ENCODE results near the gene HJV. TPM values are rescaled to one million over a fixed set of nuclear protein-coding genes. Genes with fewer than 3 reads are reported as not detected.

The HJV gene
- total and polyA plus RNA-seq, 7 donors: 38.1 to 354 (median 312) TPM

DNA sequence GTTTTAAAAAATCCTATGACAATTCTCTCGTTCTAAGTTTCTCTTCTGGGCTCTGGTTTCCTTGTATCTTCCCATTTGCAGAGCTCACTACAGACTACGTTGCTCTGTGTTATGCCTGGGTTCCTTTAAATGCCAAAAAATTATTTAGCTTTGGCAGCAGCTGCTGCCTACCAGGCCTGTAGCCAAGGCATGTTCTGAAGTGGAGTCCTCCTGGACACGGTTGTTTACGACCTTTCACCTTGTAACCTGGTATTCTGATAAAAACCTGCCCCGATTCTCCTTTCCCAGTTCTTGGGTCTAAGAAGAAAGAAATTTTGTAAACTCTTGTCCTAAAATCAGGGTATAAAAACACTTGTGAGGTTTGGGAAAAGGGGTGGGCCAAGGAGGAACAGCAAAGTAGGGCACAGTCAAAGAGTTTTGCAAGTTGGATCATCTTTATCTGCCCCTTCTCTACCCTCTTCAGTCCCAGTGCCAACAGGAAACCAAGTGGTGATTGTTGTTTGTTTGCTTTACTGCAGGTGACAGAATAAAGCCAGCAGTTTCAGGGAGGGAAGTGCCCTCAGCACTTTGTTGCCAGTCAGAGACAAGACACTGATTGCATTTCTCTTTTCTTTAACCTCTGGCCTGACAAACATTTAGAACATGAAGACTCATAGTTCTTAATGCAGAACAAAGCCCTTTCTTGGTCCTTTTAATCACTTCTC is 22.1 kb downstream of the HJV start:
- Histone ChIP-seq H3K4me1 (peaks cover 25% of the 10 kb centered on the region), H3K27ac (peak overlapping the region; percentile 98), H3K36me3 (ENCODE audit: insufficient read depth in 1 of 2, low read depth in 1 of 2) (peaks cover 12 to 18% of the 10 kb centered on the region in 2 donors), H3K27me3 (ENCODE audit: insufficient read depth in 3 of 3, low read length in 2 of 3) (no peaks in the 10 kb centered on the region), H3K9me3 (no peaks in the 10 kb centered on the region), H3K4me3 (peak overlapping the region; percentile 80)
- peak in 1 of 2 donors; percentile 78 for DNase-seq
- TF ChIP-seq, protein P1, sequence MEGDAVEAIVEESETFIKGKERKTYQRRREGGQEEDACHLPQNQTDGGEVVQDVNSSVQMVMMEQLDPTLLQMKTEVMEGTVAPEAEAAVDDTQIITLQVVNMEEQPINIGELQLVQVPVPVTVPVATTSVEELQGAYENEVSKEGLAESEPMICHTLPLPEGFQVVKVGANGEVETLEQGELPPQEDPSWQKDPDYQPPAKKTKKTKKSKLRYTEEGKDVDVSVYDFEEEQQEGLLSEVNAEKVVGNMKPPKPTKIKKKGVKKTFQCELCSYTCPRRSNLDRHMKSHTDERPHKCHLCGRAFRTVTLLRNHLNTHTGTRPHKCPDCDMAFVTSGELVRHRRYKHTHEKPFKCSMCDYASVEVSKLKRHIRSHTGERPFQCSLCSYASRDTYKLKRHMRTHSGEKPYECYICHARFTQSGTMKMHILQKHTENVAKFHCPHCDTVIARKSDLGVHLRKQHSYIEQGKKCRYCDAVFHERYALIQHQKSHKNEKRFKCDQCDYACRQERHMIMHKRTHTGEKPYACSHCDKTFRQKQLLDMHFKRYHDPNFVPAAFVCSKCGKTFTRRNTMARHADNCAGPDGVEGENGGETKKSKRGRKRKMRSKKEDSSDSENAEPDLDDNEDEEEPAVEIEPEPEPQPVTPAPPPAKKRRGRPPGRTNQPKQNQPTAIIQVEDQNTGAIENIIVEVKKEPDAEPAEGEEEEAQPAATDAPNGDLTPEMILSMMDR (IDR thresholded peaks at IDR 0.05): no peak
- ATAC-seq: peak; percentile 29 to 49 (median 44)
- WGBS, 3 donors: 4 to 6% (median 4%) methylated on average over 5 of the region's 5 CpGs
- intact Hi-C loops (cut with DNase I): loop anchor here in 1 of 2 donors (5.0 kb wide), 1 partner anchor 52 kb away; no protein-coding TSS in a partner anchor

DNA sequence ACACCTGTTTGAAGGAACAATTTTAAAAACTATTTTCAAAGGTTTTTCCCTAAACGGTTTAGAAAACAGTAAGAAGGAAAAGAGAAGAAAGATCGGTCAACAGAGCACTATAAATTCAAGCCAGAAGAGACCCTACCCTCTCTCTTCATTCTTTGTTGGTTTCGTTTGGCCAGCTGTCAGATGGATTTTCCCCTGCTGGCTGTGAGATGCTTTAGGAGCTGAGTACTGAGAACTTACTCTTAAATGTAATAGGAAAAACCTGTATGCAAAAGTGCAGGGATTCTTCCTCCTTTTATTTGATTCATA is 23.9 kb downstream of the HJV start:
- TF ChIP-seq, protein P1 (IDR thresholded peaks at IDR 0.05): no peak
- 0 to 2% (median 1%) methylated on average over 3 of the region's 3 CpGs for WGBS, 3 donors
- peak overlapping the region; percentile 98 for H3K27ac ChIP-seq
- intact Hi-C loops (cut with DNase I): loop anchor here in 1 of 2 donors (2.0 kb wide), 1 partner anchor 15 kb away; no protein-coding TSS in a partner anchor
- ATAC-seq (no peak), DNase-seq (no peak)
- peaks cover 29% of the 10 kb centered on the region for H3K4me1 ChIP-seq
- no peaks in the 10 kb centered on the region for H3K27me3 ChIP-seq (ENCODE audit: insufficient read depth in 3 of 3, low read length in 2 of 3)
- H3K36me3 ChIP-seq (ENCODE audit: insufficient read depth in 1 of 2, low read depth in 1 of 2): peaks cover 24 to 36% of the 10 kb centered on the region in 2 donors
- peak overlapping the region; percentile 80 for H3K4me3 ChIP-seq
- no peaks in the 10 kb centered on the region for H3K9me3 ChIP-seq

DNA sequence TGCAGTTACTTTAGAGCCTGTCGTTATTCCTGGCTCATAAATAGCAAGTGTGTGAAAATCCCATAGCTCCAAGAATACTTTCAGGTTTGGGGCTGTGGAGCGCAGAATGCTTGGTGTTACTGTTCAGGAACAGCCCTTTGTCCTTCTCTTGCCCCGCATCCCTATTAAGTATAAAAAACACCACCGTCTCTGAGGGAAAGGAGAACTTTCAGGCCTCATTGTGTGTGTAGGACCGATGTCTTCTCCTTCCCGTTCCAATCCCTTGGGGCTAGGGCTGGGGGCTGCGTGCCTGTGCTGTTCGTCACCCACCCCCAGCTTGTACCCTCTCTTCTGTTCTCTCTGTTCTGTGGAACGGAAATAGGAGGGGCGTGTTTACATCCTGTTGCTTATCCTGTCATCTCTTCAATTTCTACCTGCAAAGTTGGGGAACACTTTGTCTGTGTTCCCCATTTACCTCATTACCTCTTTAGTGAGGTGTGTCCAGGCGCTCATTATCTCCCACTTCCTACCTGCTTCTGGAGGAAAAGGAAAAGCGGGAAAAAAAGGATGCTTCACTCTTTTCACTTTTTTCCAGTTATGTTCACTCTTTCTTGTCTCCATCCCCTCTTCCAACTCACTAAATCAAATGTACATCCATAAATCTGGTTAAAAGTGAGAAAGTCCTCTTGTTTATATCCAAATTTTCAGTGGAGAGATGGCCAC is 24.4 kb downstream of the HJV start:
- Histone ChIP-seq H3K27ac (peak overlapping the region; percentile 98), H3K4me1 (peaks cover 29% of the 10 kb centered on the region), H3K36me3 (ENCODE audit: insufficient read depth in 1 of 2, low read depth in 1 of 2) (peaks cover 24 to 39% of the 10 kb centered on the region in 2 donors), H3K27me3 (ENCODE audit: insufficient read depth in 3 of 3, low read length in 2 of 3) (no peaks in the 10 kb centered on the region), H3K4me3 (peak overlapping the region; percentile 80), H3K9me3 (no peaks in the 10 kb centered on the region)
- peak; percentile 16 to 42 (median 22) for ATAC-seq
- TF ChIP-seq, protein P1 (IDR thresholded peaks at IDR 0.05): no peak
- peak; percentile 70 to 84 for DNase-seq
- intact Hi-C loops (cut with DNase I): loop anchor here in 1 of 2 donors (2.0 kb wide), 1 partner anchor 14 kb away; no protein-coding TSS in a partner anchor
- 8 to 10% (median 10%) methylated on average over 12 of the region's 12 CpGs for WGBS, 3 donors

DNA sequence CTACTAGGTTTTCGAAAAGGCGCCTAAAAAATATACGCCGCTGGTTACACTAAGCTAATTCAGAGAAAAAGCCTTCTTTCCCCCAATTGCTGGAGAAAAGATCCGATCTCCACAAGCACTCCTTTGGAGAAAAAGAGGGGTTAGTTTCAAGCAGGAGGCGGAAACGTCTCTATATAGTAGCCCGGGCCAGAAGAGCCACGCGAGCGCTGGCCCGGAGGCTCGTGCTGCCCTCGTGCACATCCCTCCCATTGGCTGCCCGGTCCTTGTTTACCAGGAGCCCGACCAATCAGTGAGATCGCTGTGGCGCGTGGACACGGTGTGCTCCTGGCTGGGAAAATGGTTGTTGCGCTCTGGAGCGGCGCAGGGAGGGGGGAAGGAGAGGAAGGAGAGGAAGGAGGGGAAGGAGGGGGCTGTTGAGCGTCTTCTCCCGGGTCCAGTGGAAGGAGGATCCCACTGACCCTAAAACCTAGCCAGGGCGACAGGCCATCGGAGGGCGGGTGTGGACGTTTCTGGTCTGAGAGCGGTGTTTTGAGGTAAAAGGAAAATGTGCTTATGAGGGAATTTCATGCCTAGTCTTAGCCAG is 25.0 kb downstream of the HJV start, which contains the start of gene TXNIP:
Gene TXNIP, minus strand, starts transcription at position 147 of the 583 bp plus-strand sequence. CDS start 313 bp downstream, outside the sequence.
- Histone ChIP-seq H3K4me3 (peak within 1 kb of the TSS; percentile 80), H3K9me3 (no peaks in the 10 kb centered on the region), H3K27me3 (ENCODE audit: insufficient read depth in 3 of 3, low read length in 2 of 3) (no peaks in the 10 kb centered on the region), H3K4me1 (peaks cover 29% of the 10 kb centered on the region), H3K36me3 (ENCODE audit: insufficient read depth in 1 of 2, low read depth in 1 of 2) (peaks cover 24 to 39% of the 10 kb centered on the region in 2 donors), H3K27ac (peak within 1 kb of the TSS; percentile 98)
- intact Hi-C loops (cut with DNase I): loop anchor here in 1 of 2 donors (2.0 kb wide), 1 partner anchor 14 kb away; no protein-coding TSS in a partner anchor
- TF ChIP-seq, protein P1 (IDR thresholded peaks at IDR 0.05): no peak
- DNase-seq: peak; percentile 99 to 100
- 0 to 1% (median 0%) methylated on average over 30 of the region's 30 CpGs for WGBS, 3 donors
- peak; percentile 60 to 82 (median 72) for ATAC-seq
